Muscle layer of duodenum (tissue), 2 donors: Measurements from ENCODE around the gene THBS4.

Experiments used
- H3K27ac ChIP-seq: one replicate; pipeline ENCODE4 v1.7.0; 2013; ENCODE audit warnings: mild to moderate bottlenecking, low read length
- H3K27me3 ChIP-seq: one replicate; pipeline ENCODE4 v1.7.0; 2013; ENCODE audit warnings: low read depth, mild to moderate bottlenecking, control low read depth, low read length
- H3K36me3 ChIP-seq, 2 donors: one replicate each; pipeline ENCODE4 v1.7.0; 2013; ENCODE audit warnings: low read length in 2 of 2, control low read depth in 1 of 2, mild to moderate bottlenecking in 1 of 2; ENCODE audit not compliant: insufficient read depth in 2 of 2, control insufficient read depth in 1 of 2
- H3K4me1 ChIP-seq, 2 donors: one replicate each; pipeline ENCODE4 v1.7.0; 2013; ENCODE audit warnings: low read length in 2 of 2, mild to moderate bottlenecking in 2 of 2, control low read depth in 1 of 2, moderate library complexity in 1 of 2; ENCODE audit not compliant: insufficient read depth in 2 of 2, control insufficient read depth in 1 of 2
- H3K4me3 ChIP-seq, 2 donors: one replicate each; pipeline ENCODE4 v1.7.0; 2013; ENCODE audit warnings: low read length in 2 of 2, low read depth in 1 of 2, mild to moderate bottlenecking in 1 of 2
- H3K9me3 ChIP-seq, 2 donors: one replicate each; pipeline ENCODE4 v1.7.0; 2013; ENCODE audit warnings: low read length in 2 of 2, control low read depth in 1 of 2, mild to moderate bottlenecking in 1 of 2; ENCODE audit not compliant: control insufficient read depth in 1 of 2
- donor health status: healthy.

The THBS4 gene

DNA sequence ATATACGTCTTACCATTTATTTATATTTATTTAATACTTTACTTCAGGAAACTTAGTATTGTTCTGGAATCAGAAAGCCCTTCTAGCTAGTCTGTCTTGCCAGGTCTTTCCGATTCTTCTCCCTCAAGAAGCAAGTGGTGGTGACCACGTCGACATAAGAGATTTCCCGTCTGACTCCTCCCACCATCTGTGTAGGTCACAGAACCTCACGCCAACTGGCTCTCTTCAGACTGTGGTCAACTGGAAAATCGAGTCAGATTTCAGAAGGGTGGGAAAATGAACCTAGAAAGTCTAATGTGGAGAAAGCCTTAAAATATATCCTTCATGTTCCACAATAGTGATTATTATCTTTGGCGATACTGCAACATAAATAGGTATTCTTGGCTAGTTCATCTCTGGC lies 17.3 kb downstream of the THBS4 start:
- Histone ChIP-seq H3K9me3 (no peaks in the 10 kb centered on the region), H3K4me1 (no peaks in the 10 kb centered on the region), H3K27me3 (no peaks in the 10 kb centered on the region), H3K36me3 (no peaks in the 10 kb centered on the region), H3K4me3 (no peak overlapping the region), H3K27ac (no peak overlapping the region)

GRCh38 chr5:80054682-80055081 lies 19.5 kb downstream of the THBS4 start:
- no peak overlapping the region for H3K4me3 ChIP-seq
- no peaks in the 10 kb centered on the region for H3K27me3 ChIP-seq
- no peaks in the 10 kb centered on the region for H3K9me3 ChIP-seq
- no peaks in the 10 kb centered on the region for H3K4me1 ChIP-seq
- H3K36me3 ChIP-seq: peaks cover 0 to 2% of the 10 kb centered on the region in 2 donors
- H3K27ac ChIP-seq: no peak overlapping the region

DNA sequence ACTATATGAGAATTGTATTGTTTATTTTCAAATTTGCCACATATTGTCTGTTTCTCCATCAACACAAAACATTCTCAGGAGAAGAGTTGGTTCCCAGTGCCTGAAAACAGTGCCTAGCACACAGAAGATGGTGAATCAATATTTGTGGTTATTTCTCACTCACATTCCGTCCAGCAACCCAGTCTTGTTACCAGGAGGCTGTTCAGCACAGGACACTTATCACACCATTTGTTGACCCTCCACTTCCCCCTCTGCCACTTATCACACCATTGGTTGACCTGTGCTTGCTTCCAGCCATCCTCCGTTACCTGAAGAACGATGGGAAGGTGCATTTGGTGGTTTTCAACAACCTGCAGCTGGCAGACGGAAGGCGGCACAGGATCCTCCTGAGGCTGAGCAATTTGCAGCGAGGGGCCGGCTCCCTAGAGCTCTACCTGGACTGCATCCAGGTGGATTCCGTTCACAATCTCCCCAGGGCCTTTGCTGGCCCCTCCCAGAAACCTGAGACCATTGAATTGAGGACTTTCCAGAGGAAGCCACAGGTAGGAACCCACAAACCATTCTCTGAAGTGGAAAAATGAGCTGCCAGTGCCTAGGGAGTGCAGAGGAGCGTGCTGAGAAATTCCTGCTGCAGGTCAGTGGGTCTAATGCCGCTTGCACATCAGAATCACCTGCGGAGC lies 20.5 kb downstream of the THBS4 start:
- Histone ChIP-seq H3K4me3 (no peak overlapping the region), H3K27ac (no peak overlapping the region), H3K4me1 (no peaks in the 10 kb centered on the region), H3K9me3 (no peaks in the 10 kb centered on the region), H3K27me3 (no peaks in the 10 kb centered on the region), H3K36me3 (peaks cover 0 to 3% of the 10 kb centered on the region in 2 donors)

GRCh38 chr5:80057099-80057498 lies 22.0 kb downstream of the THBS4 start:
- Histone ChIP-seq H3K27me3 (no peaks in the 10 kb centered on the region), H3K4me1 (no peaks in the 10 kb centered on the region), H3K36me3 (peaks cover 0 to 3% of the 10 kb centered on the region in 2 donors), H3K27ac (no peak overlapping the region), H3K4me3 (no peak overlapping the region), H3K9me3 (no peaks in the 10 kb centered on the region)

DNA sequence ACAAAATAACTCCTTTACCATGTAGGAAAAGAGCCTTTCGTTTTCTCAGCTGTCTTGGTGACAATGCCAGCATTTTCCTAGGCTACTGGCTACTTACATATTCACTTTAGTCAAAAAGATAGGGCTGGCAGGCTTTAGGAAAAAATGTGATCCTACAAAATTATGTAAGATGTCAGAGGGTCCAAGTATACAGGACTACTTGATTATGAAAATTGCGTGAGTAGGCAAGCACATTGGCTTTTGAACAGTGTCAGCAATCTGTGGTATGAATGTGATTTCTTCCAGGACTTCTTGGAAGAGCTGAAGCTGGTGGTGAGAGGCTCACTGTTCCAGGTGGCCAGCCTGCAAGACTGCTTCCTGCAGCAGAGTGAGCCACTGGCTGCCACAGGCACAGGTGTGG lies 22.8 kb downstream of the THBS4 start:
- Histone ChIP-seq H3K27me3 (no peaks in the 10 kb centered on the region), H3K9me3 (no peaks in the 10 kb centered on the region), H3K4me3 (no peak overlapping the region), H3K36me3 (peaks cover 0 to 3% of the 10 kb centered on the region in 2 donors), H3K4me1 (no peaks in the 10 kb centered on the region), H3K27ac (no peak overlapping the region)

GRCh38 chr5:80059354-80059980 lies 24.3 kb downstream of the THBS4 start:
- peaks cover 0 to 3% of the 10 kb centered on the region in 2 donors for H3K36me3 ChIP-seq
- H3K27ac ChIP-seq: no peak overlapping the region
- H3K9me3 ChIP-seq: no peaks in the 10 kb centered on the region
- H3K4me3 ChIP-seq: no peak overlapping the region
- H3K4me1 ChIP-seq: no peaks in the 10 kb centered on the region
- H3K27me3 ChIP-seq: no peaks in the 10 kb centered on the region

DNA sequence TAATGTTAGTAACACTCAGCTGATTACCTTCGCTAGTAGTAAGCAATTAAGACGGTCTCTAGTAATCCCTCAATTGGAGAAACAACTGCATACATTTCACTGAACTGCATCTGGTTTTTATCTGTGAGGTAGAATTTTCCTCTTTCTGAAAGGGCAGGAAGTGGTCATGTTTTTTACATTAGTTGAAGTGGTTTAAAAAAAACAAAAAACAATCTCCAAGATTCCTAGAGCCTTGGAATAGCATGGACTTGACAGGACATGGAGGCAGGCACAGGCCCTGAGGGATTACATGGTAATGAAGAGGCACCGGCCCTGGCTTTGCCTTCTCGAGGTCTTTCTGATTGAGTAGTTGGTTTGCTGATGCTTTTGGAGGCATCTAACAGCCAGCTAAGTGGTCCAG lies 25.8 kb downstream of the THBS4 start:
- no peak overlapping the region for H3K27ac ChIP-seq
- H3K4me1 ChIP-seq: no peaks in the 10 kb centered on the region
- H3K9me3 ChIP-seq: no peaks in the 10 kb centered on the region
- no peak overlapping the region for H3K4me3 ChIP-seq
- H3K27me3 ChIP-seq: no peaks in the 10 kb centered on the region
- H3K36me3 ChIP-seq: peaks cover 0 to 3% of the 10 kb centered on the region in 2 donors

DNA sequence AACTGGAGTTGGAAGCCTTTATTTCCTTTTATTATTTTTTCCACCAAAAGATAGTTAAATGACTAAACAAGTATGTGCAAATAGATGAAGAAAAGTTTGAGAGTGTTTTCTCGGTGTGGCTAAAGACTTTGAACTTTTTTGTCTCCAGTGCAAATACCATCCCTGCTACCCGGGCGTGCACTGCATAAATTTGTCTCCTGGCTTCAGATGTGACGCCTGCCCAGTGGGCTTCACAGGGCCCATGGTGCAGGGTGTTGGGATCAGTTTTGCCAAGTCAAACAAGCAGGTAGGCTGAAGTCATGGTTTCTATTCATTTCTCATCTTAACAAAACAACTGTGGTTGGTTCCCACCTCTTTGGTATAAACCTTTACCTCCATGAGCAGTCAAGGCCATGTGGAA lies 26.4 kb downstream of the THBS4 start:
- Histone ChIP-seq H3K36me3 (peaks cover 0 to 3% of the 10 kb centered on the region in 2 donors), H3K4me3 (no peak overlapping the region)

GRCh38 chr5:80064124-80064523 lies 29.0 kb downstream of the THBS4 start:
- H3K9me3 ChIP-seq: no peaks in the 10 kb centered on the region
- no peak overlapping the region for H3K27ac ChIP-seq
- no peaks in the 10 kb centered on the region for H3K27me3 ChIP-seq
- no peak overlapping the region for H3K4me3 ChIP-seq
- peaks cover 0 to 3% of the 10 kb centered on the region in 2 donors for H3K36me3 ChIP-seq
- H3K4me1 ChIP-seq: no peaks in the 10 kb centered on the region

More for the DNA sequence above, 26.4 kb downstream of the THBS4 start:
- H3K27ac ChIP-seq: no peak overlapping the region
- H3K4me1 ChIP-seq: no peaks in the 10 kb centered on the region
- no peaks in the 10 kb centered on the region for H3K27me3 ChIP-seq
- no peaks in the 10 kb centered on the region for H3K9me3 ChIP-seq

DNA sequence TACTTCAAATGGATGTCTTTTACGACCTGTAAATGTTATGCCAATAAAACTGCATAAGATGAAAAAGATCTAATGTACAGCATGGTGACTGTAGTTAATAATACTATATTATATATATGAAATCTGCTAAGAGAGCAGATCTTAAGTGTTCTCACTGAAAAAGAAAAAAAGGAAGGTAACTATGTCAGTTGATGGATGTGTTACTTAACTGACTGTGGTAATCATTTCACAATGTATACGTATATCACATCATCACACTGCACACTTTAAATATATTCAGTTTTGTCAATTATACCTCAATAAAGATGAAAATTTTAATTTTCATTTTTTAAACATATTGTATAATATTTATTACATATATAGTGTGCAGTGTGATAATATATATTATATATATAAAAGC lies 31.9 kb downstream of the THBS4 start:
- no peaks in the 10 kb centered on the region for H3K4me1 ChIP-seq
- H3K36me3 ChIP-seq: no peaks in the 10 kb centered on the region
- H3K9me3 ChIP-seq: no peaks in the 10 kb centered on the region
- no peaks in the 10 kb centered on the region for H3K27me3 ChIP-seq
- no peak overlapping the region for H3K27ac ChIP-seq
- no peak overlapping the region for H3K4me3 ChIP-seq

GRCh38 chr5:80067531-80068245 lies 32.5 kb downstream of the THBS4 start:
- Histone ChIP-seq H3K4me1 (no peaks in the 10 kb centered on the region), H3K27ac (no peak overlapping the region), H3K27me3 (no peaks in the 10 kb centered on the region), H3K9me3 (no peaks in the 10 kb centered on the region), H3K36me3 (no peaks in the 10 kb centered on the region), H3K4me3 (no peak overlapping the region)
